Left lung (tissue), 10 donors: Measurements from ENCODE around the gene ARHGEF18. TPM values are rescaled to one million over a fixed set of nuclear protein-coding genes. Genes with fewer than 3 reads are reported as not detected.
"Not testable (repeated sequence)": the region's sequence is repeated elsewhere in the genome, so short reads cannot be mapped to it uniquely, and the experiment has no call there.

Source experiments
- ATAC-seq: fragments of 200-7000 bp; cut with Tn5 transposase; one replicate; pipeline ENCODE4 v1.9.1; 2020; ENCODE audit warnings: moderate library complexity
- DNase-seq, 4 donors: peaks; one replicate each; pipeline ENCODE4 v3.0.0-alpha.2; 2013 to 2020
- H3K27ac ChIP-seq, 2 donors: fragments of 200-600 bp; sonication (generic) in 1 of 2; one replicate each; pipeline versions ENCODE4 v1.5.0 to v1.8.0; 2020 to 2021
- H3K27me3 ChIP-seq, 2 donors: fragments of 200-600 bp; sonication (generic) in 1 of 2; one replicate each; pipeline versions ENCODE4 v1.5.0 to v1.8.0; 2020 to 2021
- H3K36me3 ChIP-seq, 2 donors: fragments of 200-600 bp; sonication (generic) in 1 of 2; one replicate each; pipeline versions ENCODE4 v1.5.0 to v1.8.0; 2020 to 2021
- H3K4me1 ChIP-seq, 2 donors: fragments of 200-600 bp; one replicate each; pipeline ENCODE4 v1.8.0; 2021
- H3K4me3 ChIP-seq, 2 donors: fragments of 200-600 bp; sonication (generic) in 1 of 2; one replicate each; pipeline versions ENCODE4 v1.5.0 to v1.8.0; 2020 to 2021; ENCODE audit warnings: mild to moderate bottlenecking in 1 of 2
- H3K9me3 ChIP-seq, 2 donors: fragments of 200-600 bp; sonication (generic) in 1 of 2; one replicate each; pipeline versions ENCODE4 v1.5.0 to v1.8.0; 2020 to 2021
- intact Hi-C, 2 donors: fragments of 100-400 bp; cut with DNase I; formaldehyde crosslinking; loops; one replicate each; pipeline versions ENCODE4 v1.11.2 to v1.14.2; 2022
- polyA plus RNA-seq, 6 donors: library from polyadenylated mRNA; unstranded; fragments of 120-200 nt; gene quantifications; one replicate each; pipeline ENCODE4 v1.2.1, GENCODE V29; 2013; ENCODE audit not compliant: insufficient read length in 6 of 6
- total RNA-seq, 2 donors: library from RNA; stranded (reverse); fragmentation: NEBNext Ultra II Directional; extraction: Animal tissue kit (Norgen Biotek cat#: 25700); gene quantifications; one replicate each; pipeline ENCODE4 v1.2.1, GENCODE V29; 2021
- TF ChIP-seq, protein P1 (sequence below), 2 donors: fragments of 200-600 bp; sonication (generic) in 1 of 2; IDR thresholded peaks; one replicate each; pipeline versions ENCODE4 v1.5.0 to v1.8.0; 2021; ENCODE audit warnings: antibody characterized with exemption in 2 of 2
- donor health status: DM: no; HTN: yes; CAD: no.
- donor health status: DM: no; HTN: no; CAD: no.

Gene ARHGEF18
- total and polyA plus RNA-seq, 8 donors, result 24.6 to 61.2 (median 32.1) TPM

DNA sequence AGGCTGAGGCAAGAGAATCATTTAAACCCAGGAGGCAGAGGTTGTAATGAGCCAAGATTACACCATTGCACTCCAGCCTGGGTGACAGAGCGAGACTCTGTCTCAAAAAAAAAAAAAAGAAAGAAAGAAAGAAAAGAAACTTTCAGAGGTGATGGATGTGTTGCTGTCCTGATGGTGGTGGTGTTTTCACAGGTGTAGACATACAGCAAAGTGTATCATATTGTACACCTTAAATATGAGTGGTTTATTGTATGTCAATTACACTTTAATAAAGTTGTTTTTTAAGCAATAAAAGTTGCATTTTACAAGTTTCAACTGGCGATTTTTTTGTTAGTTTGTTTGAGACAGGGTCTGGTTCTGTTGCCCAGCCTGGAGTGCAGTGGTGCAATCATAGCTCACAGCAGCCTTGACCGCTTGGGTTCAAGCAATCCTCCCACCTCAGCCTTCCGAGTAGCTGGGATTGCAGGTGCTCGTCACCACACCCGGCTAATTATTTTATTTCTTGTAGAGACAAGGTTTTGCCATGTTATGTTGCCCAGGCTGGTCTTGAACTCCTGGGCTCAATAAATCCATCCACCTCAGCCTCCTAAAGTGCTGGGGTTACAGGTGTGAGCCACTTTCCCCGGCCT is 41.0 kb upstream of the ARHGEF18 start:
- H3K4me1 ChIP-seq, result peaks cover 0 to 2% of the 10 kb centered on the region in 2 donors
- intact Hi-C loops, result no loop called here
- no peak overlapping the region for H3K4me3 ChIP-seq
- no peak overlapping the region for H3K27ac ChIP-seq
- no peaks in the 10 kb centered on the region for H3K36me3 ChIP-seq
- no peaks in the 10 kb centered on the region for H3K27me3 ChIP-seq
- H3K9me3 ChIP-seq, result no peaks in the 10 kb centered on the region
- no peak for ATAC-seq
- TF ChIP-seq, protein P1, sequence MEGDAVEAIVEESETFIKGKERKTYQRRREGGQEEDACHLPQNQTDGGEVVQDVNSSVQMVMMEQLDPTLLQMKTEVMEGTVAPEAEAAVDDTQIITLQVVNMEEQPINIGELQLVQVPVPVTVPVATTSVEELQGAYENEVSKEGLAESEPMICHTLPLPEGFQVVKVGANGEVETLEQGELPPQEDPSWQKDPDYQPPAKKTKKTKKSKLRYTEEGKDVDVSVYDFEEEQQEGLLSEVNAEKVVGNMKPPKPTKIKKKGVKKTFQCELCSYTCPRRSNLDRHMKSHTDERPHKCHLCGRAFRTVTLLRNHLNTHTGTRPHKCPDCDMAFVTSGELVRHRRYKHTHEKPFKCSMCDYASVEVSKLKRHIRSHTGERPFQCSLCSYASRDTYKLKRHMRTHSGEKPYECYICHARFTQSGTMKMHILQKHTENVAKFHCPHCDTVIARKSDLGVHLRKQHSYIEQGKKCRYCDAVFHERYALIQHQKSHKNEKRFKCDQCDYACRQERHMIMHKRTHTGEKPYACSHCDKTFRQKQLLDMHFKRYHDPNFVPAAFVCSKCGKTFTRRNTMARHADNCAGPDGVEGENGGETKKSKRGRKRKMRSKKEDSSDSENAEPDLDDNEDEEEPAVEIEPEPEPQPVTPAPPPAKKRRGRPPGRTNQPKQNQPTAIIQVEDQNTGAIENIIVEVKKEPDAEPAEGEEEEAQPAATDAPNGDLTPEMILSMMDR (IDR thresholded peaks at IDR 0.05), result no peak
- DNase-seq, result no peak

DNA sequence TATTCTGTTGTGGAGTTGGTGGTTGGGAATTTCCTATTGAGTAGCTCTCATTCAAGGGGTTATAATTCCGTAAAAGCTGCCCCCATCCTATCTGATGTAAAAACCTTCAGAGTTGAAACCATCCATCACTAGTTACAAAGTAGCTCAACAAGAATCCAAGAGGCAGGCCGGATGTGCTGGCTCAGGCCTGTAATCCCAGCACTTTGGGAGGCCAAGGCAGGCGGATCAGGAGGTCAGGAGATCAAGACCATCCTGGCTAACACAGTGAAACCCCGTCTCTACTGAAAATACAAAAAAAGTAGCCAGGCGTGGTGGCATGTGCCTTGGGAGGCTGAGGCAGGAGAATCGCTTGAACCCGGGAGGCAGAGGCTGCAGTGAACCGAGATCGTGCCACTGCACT is 40.4 kb upstream of the ARHGEF18 start:
- H3K27ac ChIP-seq, H3K27me3 ChIP-seq, intact Hi-C loops, H3K9me3 ChIP-seq, H3K36me3 ChIP-seq, H3K4me1 ChIP-seq, DNase-seq, H3K4me3 ChIP-seq, ATAC-seq: not testable (repeated sequence)

DNA sequence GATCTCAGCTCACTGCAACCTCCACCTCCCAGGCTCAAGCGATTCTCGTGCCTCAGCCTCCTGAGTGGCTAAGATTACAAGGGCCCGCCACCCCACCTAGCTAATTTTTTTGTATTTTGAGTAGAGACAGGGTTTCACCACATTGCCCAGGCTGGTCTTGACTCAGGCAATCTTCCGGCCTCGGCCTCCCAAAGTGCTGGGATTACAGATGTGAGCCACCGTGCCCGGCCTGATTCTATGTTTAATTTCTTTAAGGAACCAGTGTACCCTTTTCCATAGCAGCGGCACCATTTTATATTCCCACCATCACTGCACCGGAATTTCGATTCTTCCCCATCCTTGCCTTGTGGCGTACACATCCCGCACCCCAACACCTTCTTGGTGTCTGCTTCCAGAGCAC is 36.8 kb upstream of the ARHGEF18 start:
- Histone ChIP-seq H3K36me3 (no peaks in the 10 kb centered on the region), H3K4me1 (no peaks in the 10 kb centered on the region), H3K9me3 (no peaks in the 10 kb centered on the region), H3K27ac (no peak overlapping the region), H3K27me3 (no peaks in the 10 kb centered on the region), H3K4me3 (no peak overlapping the region)
- ATAC-seq (no peak), DNase-seq (no peak)
- TF ChIP-seq, protein P1 (IDR thresholded peaks at IDR 0.05), result no peak
- intact Hi-C loops, result no loop called here

DNA sequence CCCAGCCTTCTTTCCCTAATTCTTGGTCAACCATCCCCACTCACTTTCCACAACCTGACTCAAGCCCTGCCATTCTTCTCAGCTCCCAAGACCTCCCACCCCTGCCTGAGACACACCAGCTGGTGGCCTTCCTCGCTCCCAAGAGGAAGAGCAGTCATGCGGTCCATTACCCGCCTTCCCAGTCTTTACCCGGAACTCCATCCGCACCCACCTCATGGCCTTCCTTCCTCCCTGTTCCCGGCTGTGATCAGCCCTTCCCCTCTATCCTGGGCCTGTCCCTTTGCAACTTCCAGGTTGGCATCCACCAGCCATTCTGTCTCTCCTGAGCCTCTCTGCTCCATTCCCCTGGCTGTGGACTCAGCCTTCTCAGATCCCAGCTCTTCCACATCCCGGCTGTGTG is 35.9 kb upstream of the ARHGEF18 start:
- H3K4me3 ChIP-seq, result no peak overlapping the region
- no peaks in the 10 kb centered on the region for H3K4me1 ChIP-seq
- intact Hi-C loops, result no loop called here
- no peaks in the 10 kb centered on the region for H3K36me3 ChIP-seq
- H3K27me3 ChIP-seq, result no peaks in the 10 kb centered on the region
- ATAC-seq (no peak), DNase-seq (no peak)
- H3K9me3 ChIP-seq, result no peaks in the 10 kb centered on the region
- no peak overlapping the region for H3K27ac ChIP-seq
- TF ChIP-seq, protein P1 (IDR thresholded peaks at IDR 0.05), result no peak

DNA sequence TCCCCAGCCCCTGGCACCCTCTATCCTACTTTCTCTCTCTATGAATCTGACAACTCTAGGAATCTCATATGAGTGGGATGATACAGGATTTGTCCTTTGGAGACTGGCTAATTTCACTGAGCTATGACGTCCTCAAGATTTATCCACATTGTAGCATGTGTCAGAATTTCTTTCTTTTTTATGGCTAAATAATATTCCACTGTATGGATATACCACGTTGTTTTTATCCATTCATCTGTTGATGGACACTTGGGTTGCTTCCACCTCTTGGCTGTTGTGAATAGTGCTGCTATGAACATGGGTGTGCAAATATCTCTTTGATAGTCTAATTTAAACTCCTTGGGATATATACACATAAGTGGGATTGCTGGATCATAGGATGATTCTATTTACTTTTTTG is 30.6 kb upstream of the ARHGEF18 start:
- ATAC-seq (no peak), DNase-seq (no peak)
- Histone ChIP-seq H3K36me3 (no peaks in the 10 kb centered on the region), H3K4me1 (no peaks in the 10 kb centered on the region), H3K27me3 (no peaks in the 10 kb centered on the region), H3K27ac (no peak overlapping the region), H3K4me3 (no peak overlapping the region), H3K9me3 (no peaks in the 10 kb centered on the region)
- TF ChIP-seq, protein P1 (IDR thresholded peaks at IDR 0.05), result no peak
- intact Hi-C loops, result no loop called here
